Endodermal cell (in vitro differentiated cells): ENCODE measurements around the gene FGFRL1. TPM values are rescaled to one million over a fixed set of nuclear protein-coding genes. Genes with fewer than 3 reads are reported as not detected.

Experiments
- DNase-seq: peaks from one replicate; pipeline ENCODE4 v3.0.0-alpha.2; 2017
- H3K27ac ChIP-seq: 2 replicates; pipeline ENCODE4 v1.5.1; 2013; ENCODE audit warnings: mild to moderate bottlenecking, low read depth, low read length, moderate library complexity
- H3K27me3 ChIP-seq: 2 replicates; pipeline ENCODE4 v1.6.1; 2013; ENCODE audit warnings: mild to moderate bottlenecking, low read length, moderate library complexity; ENCODE audit not compliant: insufficient read depth, control insufficient read depth, poor library complexity, severe bottlenecking
- H3K36me3 ChIP-seq: 2 replicates; pipeline ENCODE4 v1.7.0; 2013; ENCODE audit warnings: mild to moderate bottlenecking, low read length, moderate library complexity; ENCODE audit not compliant: control insufficient read depth, insufficient read depth
- H3K4me1 ChIP-seq: one replicate; pipeline ENCODE4 v1.7.0; 2013; ENCODE audit warnings: low read length; ENCODE audit not compliant: control insufficient read depth, insufficient read depth
- H3K4me3 ChIP-seq: 2 replicates; pipeline ENCODE4 v1.5.1; 2013; ENCODE audit warnings: mild to moderate bottlenecking, low read length, moderate library complexity
- H3K9ac ChIP-seq: 2 replicates; pipeline ENCODE4 v1.6.1; 2013; ENCODE audit warnings: mild to moderate bottlenecking, low read length, moderate library complexity; ENCODE audit not compliant: poor library complexity, severe bottlenecking; ENCODE audit errors: extremely low read depth
- H3K9me3 ChIP-seq: 2 replicates; pipeline ENCODE4 v1.6.1; 2013; ENCODE audit warnings: mild to moderate bottlenecking, low read length, moderate library complexity; ENCODE audit not compliant: control insufficient read depth
- H3K27ac Mint-ChIP-seq: 2 replicates; pipeline ENCODE4 v1.8.0; 2020; ENCODE audit warnings: mixed read lengths
- H3K27me3 Mint-ChIP-seq: 2 replicates; pipeline ENCODE4 v1.8.0; 2021; ENCODE audit warnings: mild to moderate bottlenecking, mixed read lengths; ENCODE audit not compliant: insufficient read depth
- H3K36me3 Mint-ChIP-seq: 2 replicates; pipeline ENCODE4 v1.8.0; 2020; ENCODE audit warnings: low read depth, mixed read lengths
- H3K4me1 Mint-ChIP-seq: 2 replicates; pipeline ENCODE4 v1.8.0; 2020; ENCODE audit warnings: mixed read lengths
- H3K4me3 Mint-ChIP-seq: 2 replicates; pipeline ENCODE4 v1.8.0; 2020; ENCODE audit warnings: mild to moderate bottlenecking, moderate library complexity, mixed read lengths
- H3K9me3 Mint-ChIP-seq: 2 replicates; pipeline ENCODE4 v1.8.0; 2020; ENCODE audit warnings: mild to moderate bottlenecking, mixed read lengths
- CTCF ChIP-seq: fragments of 200-600 bp; sonication (generic); conservative IDR thresholded peaks from 2 replicates; pipeline ENCODE4 v1.5.0; 2021; ENCODE audit warnings: antibody characterized with exemption, mild to moderate bottlenecking
- WGBS, 2 experiments: methylation state at CpG; one replicate each; pipeline versions ENCODE4 v1.1.5 to v1.1.7; 2013; ENCODE audit warnings: missing lambda C conversion rate in 2 of 2, mixed read lengths in 1 of 2; ENCODE audit not compliant: insufficient coverage in 1 of 2, insufficient read length in 1 of 2; 5-methylcytosine and 5-hydroxymethylcytosine counted together
- total RNA-seq, 2 donors: library from RNA; stranded (reverse); fragmentation: NEBNext Ultra II Directional in 1 of 2; extraction: Animal tissue kit (Norgen Biotek cat#: 25700) in 1 of 2; gene quantifications; 2 replicates in 1 of 2; 3 replicates in 1 of 2; pipeline ENCODE4 v1.2.1, GENCODE V29; 2021

The FGFRL1 gene
- total RNA-seq, 2 donors from 2014 or later: 51.0 to 93.3 TPM

- WGBS, 2 experiments: 91% methylated on average over 20 to 21 of the region's 21 CpGs
- H3K27me3 Mint-ChIP-seq: peaks cover 86% of the 10 kb centered on the region
Observed at GRCh38 chr4:1049591-1049905, 38.1 kb downstream of the FGFRL1 start.

GRCh38 chr4:1050486-1051213, 39.2 kb downstream of the FGFRL1 start:
- peaks cover 96% of the 10 kb centered on the region for H3K27me3 ChIP-seq
- no peak overlapping the region for H3K4me3 Mint-ChIP-seq
- 76 to 87% methylated on average over 31 to 40 of the region's 40 CpGs for WGBS, 2 experiments

More at GRCh38 chr4:1049591-1049905, 38.1 kb downstream of the FGFRL1 start:
- DNase-seq: no peak
- no peak overlapping the region for H3K9ac ChIP-seq
- peaks cover 96% of the 10 kb centered on the region for H3K27me3 ChIP-seq
- no peaks in the 10 kb centered on the region for H3K9me3 ChIP-seq
- no peaks in the 10 kb centered on the region for H3K4me1 ChIP-seq
- H3K4me3 Mint-ChIP-seq: no peak overlapping the region
- no peak for TF ChIP-seq CTCF
- H3K36me3 Mint-ChIP-seq: no peaks in the 10 kb centered on the region
- H3K4me3 ChIP-seq: no peak overlapping the region
- H3K36me3 ChIP-seq: no peaks in the 10 kb centered on the region
- no peak overlapping the region for H3K27ac ChIP-seq
- H3K9me3 Mint-ChIP-seq: peaks cover 3% of the 10 kb centered on the region
- H3K27ac Mint-ChIP-seq: no peak overlapping the region
- no peaks in the 10 kb centered on the region for H3K4me1 Mint-ChIP-seq

GRCh38 chr4:1051472-1051871, 40.0 kb downstream of the FGFRL1 start:
- DNase-seq: no peak
- 88 to 92% methylated on average over 6 to 9 of the region's 9 CpGs for WGBS, 2 experiments

More at GRCh38 chr4:1050486-1051213, 39.2 kb downstream of the FGFRL1 start:
- H3K9me3 ChIP-seq: no peaks in the 10 kb centered on the region
- peaks cover 79% of the 10 kb centered on the region for H3K27me3 Mint-ChIP-seq
- H3K9ac ChIP-seq: no peak overlapping the region
- TF ChIP-seq CTCF: peak; percentile 85
- no peaks in the 10 kb centered on the region for H3K4me1 Mint-ChIP-seq
- peak; percentile 93 for DNase-seq
- peaks cover 3% of the 10 kb centered on the region for H3K9me3 Mint-ChIP-seq
- no peaks in the 10 kb centered on the region for H3K36me3 ChIP-seq
- no peak overlapping the region for H3K27ac ChIP-seq
- H3K27ac Mint-ChIP-seq: no peak overlapping the region
- no peaks in the 10 kb centered on the region for H3K36me3 Mint-ChIP-seq
- H3K4me1 ChIP-seq: no peaks in the 10 kb centered on the region
- H3K4me3 ChIP-seq: no peak overlapping the region

More at GRCh38 chr4:1051472-1051871, 40.0 kb downstream of the FGFRL1 start:
- Histone ChIP-seq H3K4me1 (no peaks in the 10 kb centered on the region), H3K27me3 (peaks cover 100% of the 10 kb centered on the region), H3K4me3 (no peak overlapping the region), H3K9ac (no peak overlapping the region), H3K27ac (no peak overlapping the region), H3K36me3 (no peaks in the 10 kb centered on the region), H3K9me3 (no peaks in the 10 kb centered on the region)
- no peak overlapping the region for H3K4me3 Mint-ChIP-seq
- H3K36me3 Mint-ChIP-seq: no peaks in the 10 kb centered on the region
- no peak overlapping the region for H3K27ac Mint-ChIP-seq
- H3K27me3 Mint-ChIP-seq: peaks cover 87% of the 10 kb centered on the region
- no peak for TF ChIP-seq CTCF
- no peaks in the 10 kb centered on the region for H3K4me1 Mint-ChIP-seq
- H3K9me3 Mint-ChIP-seq: peaks cover 3% of the 10 kb centered on the region
